HG03342 (cell line): ENCODE results near the gene IMMP2L.
"Not testable (repeated sequence)": the region's sequence is repeated elsewhere in the genome, so short reads cannot be mapped to it uniquely, and the experiment has no call there.

ENCODE experiments used
- ATAC-seq: cut with Tn5 transposase; IDR thresholded peaks from one replicate; pipeline ENCODE4 v1.9.1; 2021; ENCODE audit warnings: mild to moderate bottlenecking, moderate library complexity; ENCODE audit not compliant: unreplicated experiment

Gene IMMP2L

DNA sequence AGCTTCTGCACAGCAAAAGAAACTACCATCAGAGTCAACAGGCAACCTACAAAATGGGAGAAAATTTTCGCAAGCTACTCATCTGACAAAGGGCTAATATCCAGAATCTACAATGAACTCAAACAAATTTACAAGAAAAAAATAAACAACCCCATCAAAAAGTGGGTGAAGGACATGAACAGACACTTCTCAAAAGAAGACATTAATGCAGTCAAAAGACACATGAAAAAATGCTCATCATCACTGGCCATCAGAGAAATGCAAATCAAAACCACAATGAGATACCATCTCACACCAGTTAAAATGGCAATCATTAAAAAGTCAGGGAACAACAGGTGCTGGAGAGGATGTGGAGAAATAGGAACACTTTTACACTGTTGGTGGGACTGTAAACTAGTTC is 92.4 kb downstream of the IMMP2L start:
- not testable (repeated sequence) for ATAC-seq

- not testable (repeated sequence) for ATAC-seq
These were observed 96.5 kb downstream of the IMMP2L start for GRCh38 chr7:111465774-111466173.

GRCh38 chr7:111460695-111461094 is 101.6 kb downstream of the IMMP2L start:
- no peak for ATAC-seq

GRCh38 chr7:111459757-111460280 is 102.5 kb downstream of the IMMP2L start:
- ATAC-seq = no peak

DNA sequence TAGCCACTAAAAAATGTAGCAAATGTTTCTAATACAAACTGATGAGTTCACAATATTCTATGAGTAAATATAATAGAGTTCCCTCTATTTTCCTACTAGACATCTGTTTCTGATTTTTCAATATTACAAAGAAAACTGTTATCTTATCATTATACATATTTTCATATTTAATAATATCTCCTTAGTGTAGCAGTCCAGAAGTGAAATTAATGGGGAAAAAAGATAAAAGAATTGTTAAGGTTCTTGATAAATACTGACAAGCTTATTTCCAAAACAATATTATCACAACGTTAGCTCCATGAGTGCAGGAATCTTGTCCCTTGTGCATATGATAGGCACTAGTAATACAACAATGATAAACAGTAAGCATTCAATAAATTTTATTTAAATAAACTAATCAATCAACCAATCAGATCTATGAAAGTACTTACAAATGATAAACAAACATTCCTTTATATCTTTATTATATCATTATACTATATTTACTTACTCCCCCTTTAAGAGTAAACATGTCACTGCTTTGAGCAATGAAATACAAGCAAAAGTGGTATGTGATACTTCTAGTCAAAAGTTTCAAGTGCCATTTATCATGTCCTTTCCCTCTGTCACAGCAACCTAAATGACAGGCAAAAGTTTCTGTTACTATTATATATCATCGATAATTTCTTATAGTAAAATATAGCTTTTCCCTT is 103.1 kb downstream of the IMMP2L start:
- ATAC-seq = no peak

DNA sequence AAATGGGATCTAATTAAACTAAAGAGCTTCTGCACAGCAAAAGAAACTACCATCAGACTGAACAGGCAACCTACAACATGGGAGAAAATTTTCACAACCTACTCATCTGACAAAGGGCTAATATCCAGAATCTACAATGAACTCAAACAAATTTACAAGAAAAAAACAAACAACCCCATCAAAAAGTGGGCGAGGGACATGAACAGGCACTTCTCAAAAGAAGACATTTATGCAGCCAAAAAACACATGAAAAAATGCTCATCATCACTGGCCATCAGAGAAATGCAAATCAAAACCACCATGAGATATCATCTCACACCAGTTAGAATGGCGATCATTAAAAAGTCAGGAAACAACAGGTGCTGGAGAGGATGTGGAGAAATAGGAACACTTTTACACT is 111.6 kb downstream of the IMMP2L start:
- not testable (repeated sequence) for ATAC-seq

- not testable (repeated sequence) for ATAC-seq
These were observed 114.8 kb downstream of the IMMP2L start for GRCh38 chr7:111447502-111447901.

DNA sequence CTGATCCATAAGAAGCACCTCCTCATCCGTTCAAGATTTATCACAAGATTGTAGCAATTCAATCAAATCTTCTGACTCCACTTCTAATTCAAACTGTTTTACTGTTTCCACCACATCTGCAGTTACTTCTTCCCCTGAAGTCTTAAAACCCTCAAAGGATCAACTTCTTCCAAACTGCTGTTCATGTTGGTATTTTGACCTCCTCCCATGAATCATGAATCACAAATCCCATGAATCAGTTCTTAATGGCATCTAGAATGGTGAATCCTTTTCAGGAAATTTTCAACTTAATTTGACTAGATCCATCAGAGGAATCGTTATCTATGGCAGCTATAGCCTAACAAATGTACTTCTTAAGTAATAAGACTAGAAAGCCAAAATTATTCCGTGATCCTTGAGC is 122.3 kb downstream of the IMMP2L start:
- ATAC-seq = no peak

- no peak for ATAC-seq
These were observed 123.7 kb downstream of the IMMP2L start for GRCh38 chr7:111438369-111439289.

- ATAC-seq = no peak
These were observed 124.6 kb downstream of the IMMP2L start for GRCh38 chr7:111437736-111438135.

- no peak for ATAC-seq
These were observed 125.7 kb downstream of the IMMP2L start for GRCh38 chr7:111436608-111437007.

DNA sequence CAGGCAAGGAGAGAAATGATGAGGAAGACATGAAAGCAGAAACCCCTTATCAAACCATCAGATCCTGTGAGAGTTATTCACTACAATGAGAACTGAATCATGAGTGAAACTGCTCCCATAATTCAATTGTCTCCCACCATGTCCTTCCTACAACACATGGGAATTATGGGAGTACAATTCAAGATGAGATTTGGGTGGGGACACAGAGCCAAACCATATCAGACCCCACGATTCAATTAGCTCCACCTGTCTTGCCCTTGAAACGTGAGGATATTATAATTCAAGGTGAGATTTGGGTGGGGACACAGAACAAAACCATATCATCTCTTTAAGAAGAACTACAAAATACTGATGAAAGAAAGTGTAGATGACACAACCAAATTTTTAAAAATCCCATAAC is 128.9 kb downstream of the IMMP2L start:
- no peak for ATAC-seq

DNA sequence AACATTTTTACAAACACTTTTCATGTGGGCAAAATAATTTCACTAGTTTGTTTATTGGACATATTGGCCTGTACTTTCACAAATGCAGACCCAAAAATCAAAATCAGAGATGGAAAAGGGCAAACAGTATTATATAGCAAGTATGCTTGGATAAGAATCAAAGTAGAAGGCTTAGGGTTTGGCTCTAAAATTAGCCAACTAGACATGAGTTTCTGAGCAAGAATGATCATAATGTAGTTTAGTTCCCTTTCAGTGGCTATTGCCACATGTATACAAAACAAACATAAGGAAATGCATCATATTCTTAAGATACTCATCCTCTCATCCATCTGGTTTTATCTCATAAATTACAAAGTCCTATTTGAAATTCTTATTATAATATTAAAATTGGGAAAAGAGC is 132.5 kb downstream of the IMMP2L start:
- no peak for ATAC-seq

- ATAC-seq = no peak
These were observed 137.5 kb downstream of the IMMP2L start for GRCh38 chr7:111424768-111425167.

GRCh38 chr7:111414374-111414773 is 147.9 kb downstream of the IMMP2L start:
- no peak for ATAC-seq

DNA sequence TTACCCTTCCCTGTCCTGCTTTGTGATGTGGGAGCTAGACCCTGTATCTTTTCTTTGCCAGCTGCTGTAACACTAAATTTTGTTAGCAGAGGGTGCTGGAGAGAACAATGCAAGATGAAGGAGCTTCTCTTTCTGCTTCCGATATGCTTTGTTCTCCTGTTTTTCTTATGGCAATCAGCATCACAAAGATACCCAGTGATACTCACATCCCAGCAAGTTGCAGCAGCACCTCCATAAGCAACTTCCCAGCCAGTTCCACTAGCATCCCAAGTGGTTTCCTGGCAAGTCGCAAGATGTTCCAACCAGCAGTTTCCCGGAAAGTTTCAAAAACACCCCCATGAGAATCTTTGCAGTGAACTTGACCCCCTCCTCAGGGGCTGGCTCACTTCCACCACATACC is 148.6 kb downstream of the IMMP2L start:
- ATAC-seq = no peak

GRCh38 chr7:111410899-111411298 is 151.4 kb downstream of the IMMP2L start:
- no peak for ATAC-seq

- no peak for ATAC-seq
These were observed 152.4 kb downstream of the IMMP2L start for GRCh38 chr7:111409714-111410422.

- ATAC-seq = no peak
These were observed 153.6 kb downstream of the IMMP2L start for GRCh38 chr7:111408724-111409123.

GRCh38 chr7:111407258-111407657 is 155.0 kb downstream of the IMMP2L start:
- ATAC-seq = no peak

GRCh38 chr7:111405621-111406020 is 156.7 kb downstream of the IMMP2L start:
- no peak for ATAC-seq
